Epithelial cell of proximal tubule (primary cell): Measurements from ENCODE around the gene CHN1. TPM values are rescaled to one million over a fixed set of nuclear protein-coding genes. Genes with fewer than 3 reads are reported as not detected.

Experiments used
- DNase-seq: peaks from one replicate; pipeline ENCODE4 v3.0.0-alpha.2; 2011; ENCODE audit warnings: low read depth
- H3K4me3 ChIP-seq: 2 replicates; pipeline ENCODE4 v1.5.1; 2011; ENCODE audit warnings: low read depth, mild to moderate bottlenecking, low read length
- CTCF ChIP-seq: conservative IDR thresholded peaks from 2 replicates; pipeline ENCODE4 v1.5.1; 2012; ENCODE audit warnings: low read depth, mild to moderate bottlenecking, low read length
- total RNA-seq: library from RNA; depleted of rRNA; stranded (reverse); fragments of >200 nt; gene quantifications from 2 replicates; pipeline ENCODE4 v1.2.3, GENCODE V29; 2015

The CHN1 gene
- total RNA-seq, 1 donor from 2014 or later = 22.5 TPM

GRCh38 chr2:174866421-174866820 is 138.8 kb downstream of the CHN1 start:
- no peak for TF ChIP-seq CTCF
- DNase-seq = no peak
- H3K4me3 ChIP-seq = no peak overlapping the region

GRCh38 chr2:174863183-174863582 is 142.0 kb downstream of the CHN1 start:
- no peak for TF ChIP-seq CTCF
- no peak for DNase-seq
- no peak overlapping the region for H3K4me3 ChIP-seq

- no peak for TF ChIP-seq CTCF
- no peak overlapping the region for H3K4me3 ChIP-seq
- no peak for DNase-seq
Measured at GRCh38 chr2:174859563-174860169, 145.5 kb downstream of the CHN1 start.

DNA sequence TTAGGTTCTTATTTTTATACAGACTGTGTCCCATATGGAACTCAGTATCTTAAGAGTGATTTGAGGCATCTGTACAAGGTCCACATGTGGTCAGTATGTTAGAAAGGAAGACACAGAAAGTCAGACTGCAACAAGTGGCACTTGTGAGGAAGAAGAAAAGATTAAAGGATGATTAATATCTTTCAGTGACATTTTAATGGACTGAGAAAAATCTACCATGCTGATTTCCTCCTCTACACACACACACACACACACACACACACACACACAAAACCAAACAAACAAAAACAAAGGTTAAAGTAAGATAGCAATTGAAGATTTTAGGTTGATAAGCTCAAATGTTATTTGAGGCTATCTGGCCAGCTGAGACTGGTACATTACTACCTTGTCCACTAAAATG is 146.4 kb downstream of the CHN1 start:
- H3K4me3 ChIP-seq = no peak overlapping the region
- TF ChIP-seq CTCF = no peak
- no peak for DNase-seq

DNA sequence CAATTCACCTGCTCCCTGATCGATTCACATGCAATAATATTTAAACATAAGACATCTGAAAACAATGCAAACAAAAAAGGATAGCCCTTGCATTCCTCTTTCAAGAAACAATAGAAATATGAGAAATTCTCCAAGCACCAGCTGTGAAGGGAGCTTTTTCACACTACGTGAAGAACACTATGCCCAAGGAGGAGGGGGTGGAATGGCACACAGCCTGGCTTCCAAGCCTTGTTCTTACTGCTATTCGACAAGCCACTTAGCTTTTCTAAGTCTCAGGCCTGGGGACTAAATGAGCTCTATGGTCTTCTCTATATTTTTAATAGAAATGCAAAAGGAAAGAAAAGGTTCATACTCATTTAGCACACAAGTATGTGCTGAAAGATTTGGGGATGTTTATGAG is 148.7 kb downstream of the CHN1 start:
- H3K4me3 ChIP-seq = no peak overlapping the region
- no peak for DNase-seq
- no peak for TF ChIP-seq CTCF

DNA sequence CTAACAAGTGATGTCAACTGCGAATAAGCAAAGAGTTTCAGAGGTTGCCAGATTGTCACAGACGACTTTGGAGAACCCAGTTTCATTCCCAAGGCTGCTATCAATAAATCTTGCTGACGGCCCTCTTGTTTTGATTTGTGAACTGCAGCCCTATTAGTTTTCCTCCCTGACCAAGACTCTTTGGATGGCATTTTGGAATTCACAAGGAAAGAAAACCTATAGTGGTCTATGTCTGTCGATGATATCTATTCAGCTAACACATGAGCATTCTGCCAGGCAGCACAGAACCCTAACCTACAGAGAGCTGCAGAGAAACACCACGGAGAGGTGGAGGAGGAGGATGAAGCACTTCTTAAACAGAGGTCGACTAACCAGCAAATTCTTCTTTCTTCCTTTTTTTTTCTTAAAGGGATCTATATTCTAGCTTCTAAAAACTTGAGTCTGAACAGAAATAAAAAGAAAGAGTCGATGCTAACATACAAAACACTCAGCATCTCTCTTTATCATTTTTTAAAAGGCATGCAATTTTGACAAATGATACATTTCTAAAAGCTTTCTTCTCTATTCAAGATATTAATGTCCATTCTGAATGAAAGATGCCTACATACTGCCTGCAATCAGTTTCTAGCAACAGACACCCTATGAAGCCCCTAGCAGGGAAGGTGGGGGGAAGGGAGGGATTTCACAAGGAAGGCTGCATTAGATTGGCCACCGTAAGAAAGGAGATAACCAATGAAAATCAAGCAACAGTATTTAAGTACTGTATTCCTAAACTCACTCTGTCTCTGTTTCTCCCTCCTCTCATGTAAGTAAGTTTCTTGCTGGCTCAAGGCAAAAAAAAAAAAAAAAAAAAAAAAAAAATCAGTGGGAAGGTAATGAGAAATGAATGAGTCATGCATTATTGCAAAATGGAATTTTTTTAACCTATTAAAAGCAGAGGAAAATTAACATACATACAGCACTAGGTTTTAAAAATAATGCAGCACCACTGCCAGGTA is 157.9 kb downstream of the CHN1 start:
- DNase-seq = no peak
- no peak for TF ChIP-seq CTCF
- H3K4me3 ChIP-seq = peak overlapping the region; percentile 28
